GM18520 (cell line): ENCODE results near the gene MINDY4.
A peak's percentile ranks its signal among the peaks of the same experiment; 100 is the strongest.

Experiments used
- ATAC-seq: cut with Tn5 transposase; IDR thresholded peaks from one replicate; pipeline ENCODE4 v1.9.1; 2021; ENCODE audit not compliant: unreplicated experiment

The MINDY4 gene

DNA sequence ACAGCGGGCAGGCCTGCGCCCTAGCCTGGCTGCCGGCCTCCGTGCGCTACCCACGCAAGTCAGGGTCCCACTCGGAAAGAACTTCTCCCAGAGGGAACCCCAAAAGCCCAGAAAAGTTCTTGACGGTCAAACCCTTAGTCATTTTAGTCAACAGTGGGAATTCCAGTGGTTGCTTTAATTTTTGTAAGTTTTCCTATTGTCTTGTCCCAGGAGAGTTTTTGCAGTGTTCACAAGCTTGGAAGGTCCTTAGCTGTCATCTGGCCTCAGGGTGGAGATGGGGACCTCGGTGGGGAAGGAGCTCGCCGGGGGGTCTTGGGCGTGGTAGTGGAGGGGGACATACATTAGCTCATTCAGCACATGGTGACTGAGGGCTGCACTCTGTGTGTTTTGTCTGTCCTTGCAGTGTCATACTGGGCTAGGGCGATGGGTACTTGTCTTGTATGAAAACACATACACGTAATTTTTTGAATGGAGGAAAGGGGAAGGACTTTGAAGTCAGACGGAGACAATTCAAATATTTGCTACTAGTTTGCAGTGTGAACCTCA is 736 bp downstream of the MINDY4 start:
- no peak for ATAC-seq

DNA sequence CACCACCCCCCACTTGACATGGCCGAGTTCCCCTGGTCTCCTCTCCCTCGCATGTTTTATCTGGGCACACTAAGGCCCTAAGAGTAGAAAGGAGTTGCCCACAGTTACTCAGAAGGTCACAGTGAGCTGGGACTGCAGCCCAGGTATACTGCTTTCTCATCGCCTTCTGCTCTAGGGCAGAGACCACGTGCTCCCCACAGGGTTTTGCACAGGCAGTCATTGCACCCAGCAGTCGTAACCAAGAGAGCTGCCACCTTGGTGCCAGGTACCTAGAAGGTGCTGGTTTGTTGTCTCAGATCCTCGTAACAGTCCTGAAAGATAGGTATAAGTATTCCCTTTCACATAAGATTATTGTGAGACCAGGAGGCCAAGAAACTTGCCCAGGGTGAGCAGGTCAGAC is 1.8 kb downstream of the MINDY4 start:
- no peak for ATAC-seq

DNA sequence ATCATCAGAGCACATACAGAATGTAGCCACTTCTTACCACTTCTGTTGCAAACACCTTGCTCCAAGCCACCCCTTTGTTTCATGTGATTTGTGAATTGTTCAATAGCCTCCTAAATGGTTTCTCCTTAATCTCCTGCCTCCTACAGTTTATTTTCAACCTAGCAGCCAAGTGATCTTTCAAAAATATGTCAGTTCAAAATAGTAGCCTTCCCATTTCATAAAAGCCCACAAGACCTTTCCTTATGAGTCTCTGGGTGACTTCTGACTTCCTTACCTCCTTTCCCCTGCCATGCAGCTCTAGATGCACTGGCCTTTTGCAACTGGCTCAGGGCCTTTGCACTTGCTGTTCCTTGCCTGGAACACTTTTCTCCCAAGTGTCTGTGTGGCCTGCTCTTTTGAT is 4.8 kb downstream of the MINDY4 start:
- ATAC-seq, result no peak

DNA sequence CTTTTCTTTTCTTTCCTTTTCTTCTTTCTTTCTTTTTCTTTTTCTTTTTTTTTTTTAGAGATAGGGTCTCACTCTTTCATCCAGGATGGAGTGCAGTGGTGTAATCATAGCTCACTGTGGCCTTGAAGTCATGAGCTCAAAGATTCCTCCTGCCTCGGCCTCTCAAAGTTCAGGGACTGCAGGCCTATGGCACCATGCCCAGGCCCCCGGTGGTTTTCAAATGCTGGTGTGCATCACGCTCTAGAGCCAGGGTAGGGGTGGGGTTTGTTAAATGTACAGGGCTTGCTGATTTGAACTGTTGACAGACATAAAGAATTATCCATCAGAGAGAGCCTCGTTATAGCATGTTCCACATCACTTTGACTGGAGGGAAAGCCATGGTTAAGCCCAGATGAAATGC is 5.8 kb downstream of the MINDY4 start:
- no peak for ATAC-seq

DNA sequence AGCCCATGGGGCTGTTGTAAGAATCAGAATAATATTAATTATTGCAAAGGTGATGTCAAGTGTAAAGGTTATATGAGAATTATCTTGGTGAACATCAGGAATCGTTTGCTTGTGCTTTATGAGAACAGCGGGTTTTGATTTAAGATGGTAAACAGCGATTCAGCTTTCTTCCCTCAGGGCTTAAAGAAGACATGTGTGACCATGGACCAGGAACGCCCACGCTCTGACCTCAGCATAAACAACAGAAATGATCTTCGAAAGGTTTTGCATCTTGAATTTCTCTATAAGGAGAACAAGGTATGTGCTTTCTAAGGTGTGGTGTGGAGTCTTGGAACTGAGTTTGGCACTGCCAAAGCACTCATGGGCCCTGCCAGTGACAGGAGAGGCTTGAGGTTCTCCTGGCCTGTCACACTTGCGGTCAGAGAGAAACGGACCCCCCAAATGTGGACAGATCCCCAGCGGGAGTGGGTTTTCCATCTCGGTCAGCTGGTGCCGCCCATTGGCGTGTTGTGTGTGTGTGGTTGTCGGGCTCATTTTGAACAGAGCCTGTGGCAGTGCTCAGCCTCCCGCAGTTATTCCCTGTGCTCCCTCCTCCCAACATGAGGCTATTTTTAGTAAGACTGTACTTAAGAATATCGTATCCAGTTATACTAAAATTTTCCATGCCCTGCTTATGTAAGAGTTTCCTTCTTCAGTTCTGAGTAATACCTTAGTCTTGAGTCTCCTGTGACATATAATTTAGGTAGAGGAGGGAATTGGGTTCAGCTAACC is 7.2 kb downstream of the MINDY4 start:
- ATAC-seq, result no peak

DNA sequence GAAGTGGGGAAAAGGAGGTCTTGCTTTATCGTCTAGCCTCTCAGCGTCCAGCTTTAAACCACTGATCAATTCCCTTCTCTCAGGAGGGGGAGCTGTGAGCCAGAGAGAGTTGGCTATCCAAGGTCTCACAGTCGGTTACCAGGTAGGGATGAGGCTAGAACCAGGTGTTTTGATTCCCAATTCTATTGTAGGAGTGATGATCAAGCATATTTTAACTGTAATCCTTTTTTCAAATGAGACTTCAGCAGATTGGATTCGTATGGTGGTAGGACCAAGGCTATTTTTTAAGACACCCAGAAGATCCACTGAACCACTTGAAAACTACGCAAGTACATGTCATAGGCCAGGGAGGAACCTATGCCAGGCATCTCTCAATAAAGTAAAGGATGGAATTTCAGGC is 8.4 kb downstream of the MINDY4 start:
- ATAC-seq, result no peak

DNA sequence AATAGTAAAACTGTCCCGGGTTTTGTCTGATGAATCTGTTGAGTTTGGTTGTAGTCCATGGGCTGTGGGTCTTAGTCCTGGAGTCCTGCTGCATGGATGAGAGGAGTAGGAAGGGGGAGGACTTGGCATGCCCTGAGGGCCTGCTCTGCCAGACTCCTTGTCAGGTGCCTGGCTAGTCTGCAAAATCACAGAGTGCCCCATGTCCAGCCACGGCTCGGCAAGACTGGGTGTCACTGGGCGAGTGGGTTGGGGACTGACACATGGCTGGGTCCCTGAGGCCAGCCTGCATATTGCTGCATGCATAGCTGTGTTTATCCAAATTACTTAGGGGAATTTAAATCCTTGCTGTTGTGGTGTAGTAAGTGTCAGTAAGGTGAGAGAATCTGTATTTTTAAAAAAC is 9.7 kb downstream of the MINDY4 start:
- ATAC-seq, result no peak

DNA sequence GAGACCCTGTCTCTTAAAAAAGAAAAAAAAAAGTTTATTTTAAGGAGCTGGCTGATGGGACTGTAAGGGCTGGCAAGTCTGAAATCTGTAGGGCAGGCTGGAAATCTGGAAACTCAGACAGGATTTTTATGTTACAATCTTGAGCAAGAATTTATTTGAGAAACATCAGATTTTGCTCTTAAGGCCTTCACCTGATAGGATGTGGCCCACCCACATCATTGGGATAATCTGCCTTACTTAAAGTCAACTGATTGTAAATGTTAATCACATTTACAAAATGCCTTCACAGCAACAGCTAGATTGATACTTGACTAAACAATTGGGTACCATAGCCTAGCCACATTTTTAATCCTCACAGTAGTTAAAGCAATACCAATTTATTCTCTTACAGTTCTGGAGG is 11.5 kb downstream of the MINDY4 start:
- ATAC-seq, result no peak

DNA sequence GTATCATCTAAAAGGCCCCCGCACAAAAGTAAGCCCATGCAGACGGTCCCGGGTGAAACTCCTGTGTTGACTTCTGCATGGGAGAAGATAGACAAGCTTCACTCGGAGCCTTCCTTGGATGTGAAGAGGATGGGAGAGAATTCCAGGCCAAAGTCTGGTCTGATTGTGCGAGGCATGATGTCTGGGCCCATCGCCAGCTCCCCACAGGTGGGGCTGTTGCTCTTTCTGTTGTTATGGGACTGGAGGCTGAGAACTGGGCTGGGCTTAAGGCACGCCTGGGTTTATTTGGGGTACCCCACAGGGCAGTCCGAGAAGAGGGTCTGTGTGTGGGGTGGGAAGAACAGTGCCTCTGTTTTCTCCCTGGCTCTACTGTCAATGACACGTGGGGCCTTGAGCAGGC is 14.6 kb downstream of the MINDY4 start:
- ATAC-seq, result no peak

DNA sequence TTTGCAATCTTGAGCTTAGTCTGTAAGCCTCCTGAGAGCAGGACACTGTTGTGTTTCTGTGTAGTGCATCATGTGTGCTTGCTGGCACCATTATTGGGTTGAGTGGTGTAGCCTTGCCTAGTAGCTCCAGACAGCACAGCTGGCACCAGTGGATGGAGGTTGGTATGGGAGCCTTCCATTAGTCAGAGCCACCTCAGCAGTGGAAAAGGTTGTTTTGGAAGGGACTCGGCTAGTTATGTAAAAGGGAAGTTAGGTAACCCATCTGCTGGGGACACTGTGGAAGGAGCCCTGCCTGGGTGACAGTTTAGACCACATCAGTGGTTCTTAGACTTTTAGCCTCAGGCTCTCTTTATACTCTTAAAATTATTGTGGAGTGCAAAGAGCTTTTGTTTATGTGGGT is 16.3 kb downstream of the MINDY4 start:
- no peak for ATAC-seq

DNA sequence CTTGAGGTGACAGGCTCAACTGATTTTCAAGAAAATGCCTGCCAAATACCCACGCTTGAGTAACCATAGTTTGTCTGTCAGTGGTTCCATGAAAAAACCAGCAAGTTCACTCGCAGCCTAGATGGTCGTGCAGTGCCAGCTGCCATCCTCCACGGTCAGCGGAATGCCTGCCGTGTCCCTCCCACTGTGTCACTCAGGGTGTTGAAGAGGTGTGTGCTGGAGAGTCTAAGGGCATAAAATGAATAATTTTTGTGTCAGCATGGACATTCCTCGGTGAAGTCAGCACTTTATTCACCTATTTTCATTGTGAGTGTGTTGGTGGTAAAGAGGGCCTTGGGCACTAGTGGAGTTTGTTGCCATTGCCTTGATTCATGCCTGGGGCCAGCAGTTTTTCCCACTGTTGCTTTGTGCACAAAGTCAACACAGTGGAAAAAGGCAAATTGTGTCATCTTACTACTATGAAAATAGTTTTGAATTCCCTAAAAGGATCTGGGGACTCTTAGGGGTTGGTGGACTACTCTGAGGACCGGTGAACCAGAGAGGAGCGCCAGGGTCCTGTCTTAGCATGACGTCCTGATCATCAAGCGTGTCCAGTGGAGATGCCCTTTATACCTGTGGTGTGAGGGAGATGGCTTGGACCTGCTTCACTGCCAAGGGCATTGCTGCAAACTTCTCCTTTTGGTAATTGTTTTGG is 17.6 kb downstream of the MINDY4 start:
- no peak for ATAC-seq

DNA sequence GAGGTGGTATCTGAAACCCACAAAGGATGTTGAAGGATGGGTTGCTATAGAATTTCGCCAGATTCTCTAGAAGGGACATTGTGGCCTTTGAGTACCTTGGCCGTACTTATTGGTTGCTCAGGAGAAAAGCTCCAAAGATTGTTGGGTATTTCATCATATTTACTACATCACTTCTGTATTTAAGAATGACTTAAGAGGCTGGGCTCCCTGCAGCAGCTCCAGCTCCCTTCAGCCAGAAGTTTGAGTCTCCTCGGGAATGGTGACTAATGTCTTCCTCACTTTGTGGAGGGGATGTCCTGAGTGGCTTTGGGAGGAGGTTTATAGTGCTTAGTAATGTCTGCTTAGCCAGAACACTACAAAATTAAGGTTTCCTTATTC is 18.1 kb downstream of the MINDY4 start:
- no peak for ATAC-seq

DNA sequence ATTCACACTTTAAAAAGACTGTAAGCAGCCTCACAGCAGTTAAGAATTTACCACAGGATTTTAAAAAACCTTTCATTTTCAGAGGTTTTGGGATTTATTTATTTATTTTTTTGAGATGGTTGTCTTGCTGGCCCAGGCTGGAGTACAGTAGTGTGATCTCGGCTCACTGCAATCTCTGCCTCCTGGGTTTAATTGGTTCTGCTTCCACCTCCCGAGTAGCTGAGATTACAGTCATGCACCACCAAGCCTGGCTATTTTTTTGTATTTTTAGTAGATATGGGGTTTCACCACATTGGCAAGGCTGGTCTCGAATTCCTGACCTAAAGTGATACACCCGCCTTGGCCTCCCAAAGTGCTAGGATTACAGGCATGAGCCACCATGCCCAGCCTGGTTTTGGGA is 19.1 kb downstream of the MINDY4 start:
- no peak for ATAC-seq

DNA sequence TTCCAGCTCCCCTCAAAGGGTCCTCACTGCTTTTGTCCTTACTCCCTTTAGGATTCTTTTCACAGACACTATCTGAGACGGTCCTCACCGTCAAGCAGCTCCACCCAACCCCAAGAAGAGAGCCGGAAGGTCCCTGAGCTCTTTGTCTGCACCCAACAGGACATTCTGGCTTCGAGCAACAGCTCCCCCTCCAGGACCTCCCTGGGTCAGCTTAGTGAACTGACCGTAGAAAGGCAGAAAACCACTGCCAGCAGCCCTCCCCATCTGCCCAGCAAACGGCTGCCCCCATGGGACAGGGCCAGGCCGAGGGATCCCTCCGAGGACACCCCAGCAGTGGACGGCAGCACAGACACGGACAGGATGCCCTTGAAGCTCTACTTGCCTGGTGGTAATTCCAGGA is 19.9 kb downstream of the MINDY4 start:
- ATAC-seq, result no peak

DNA sequence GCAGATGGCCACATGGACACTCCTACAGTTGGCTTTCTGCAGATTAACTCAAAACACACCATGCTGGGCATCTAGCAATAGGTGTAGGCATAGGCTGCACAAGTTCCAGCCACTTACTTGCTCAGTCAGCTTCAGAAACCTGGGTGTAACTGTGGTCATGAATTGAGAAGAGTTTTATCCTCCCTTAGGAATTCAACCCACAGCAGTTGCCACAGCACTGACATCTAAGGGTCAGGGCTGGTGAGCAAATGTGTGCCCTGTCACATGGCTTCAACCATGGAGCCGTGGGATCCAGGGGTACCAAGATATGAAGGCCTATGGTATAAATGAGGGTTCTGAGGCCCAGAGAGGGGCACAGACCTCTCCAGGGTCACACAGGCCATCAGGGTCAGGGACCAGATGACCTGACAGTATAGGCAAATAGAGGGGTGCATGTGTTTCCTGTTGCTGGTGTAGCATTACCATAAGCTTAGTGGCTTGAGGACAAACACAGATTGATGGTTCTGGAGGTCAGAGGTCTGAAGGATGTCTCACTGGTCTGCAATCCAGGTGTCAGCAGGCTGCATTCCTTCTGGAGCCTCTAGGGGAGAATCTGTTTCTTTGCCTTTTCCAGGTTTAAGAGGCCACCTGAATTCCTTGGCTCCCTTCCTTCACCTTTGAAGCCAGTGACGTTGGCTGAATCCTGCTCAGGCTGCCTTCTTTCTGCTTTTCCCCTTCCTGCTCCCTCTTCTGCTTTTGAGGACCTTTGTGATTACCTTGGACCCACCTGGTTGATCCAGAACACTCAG is 24.1 kb downstream of the MINDY4 start:
- ATAC-seq, result no peak

DNA sequence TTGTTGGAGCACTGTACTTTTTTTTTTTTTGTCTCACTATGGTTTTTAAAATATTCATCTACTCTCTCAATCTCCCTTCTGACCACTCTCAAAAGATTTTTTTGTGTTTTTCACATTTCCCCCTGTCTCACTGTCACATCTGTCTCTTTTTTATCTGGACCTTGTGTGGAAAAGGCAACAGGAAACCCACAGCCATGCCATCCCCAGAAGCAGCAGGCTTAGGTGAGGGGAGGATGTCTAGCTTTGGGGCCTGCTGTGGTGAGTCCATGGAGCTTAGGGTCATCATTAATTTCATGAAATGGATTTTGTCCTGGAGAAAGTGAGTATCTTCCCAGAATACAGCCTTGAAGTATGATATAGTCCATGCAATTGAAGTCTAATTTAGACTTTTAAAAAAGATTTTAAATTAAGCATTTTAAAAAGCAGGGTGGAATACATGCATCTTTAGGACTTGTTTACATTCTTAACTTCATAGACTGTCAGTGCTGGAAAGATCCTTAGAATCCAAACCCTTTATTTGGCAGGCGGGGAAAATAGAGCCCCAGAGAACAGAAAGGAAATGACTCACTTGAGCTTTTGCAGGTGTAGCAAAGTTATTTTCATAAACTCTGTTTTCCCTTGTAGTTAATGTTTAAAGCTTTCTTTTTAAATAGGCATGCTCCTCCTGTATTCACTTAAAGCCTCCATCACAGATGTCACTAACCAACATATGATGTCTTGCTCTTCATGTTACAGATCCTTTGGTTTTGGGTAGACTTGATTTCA is 25.1 kb downstream of the MINDY4 start:
- no peak for ATAC-seq

DNA sequence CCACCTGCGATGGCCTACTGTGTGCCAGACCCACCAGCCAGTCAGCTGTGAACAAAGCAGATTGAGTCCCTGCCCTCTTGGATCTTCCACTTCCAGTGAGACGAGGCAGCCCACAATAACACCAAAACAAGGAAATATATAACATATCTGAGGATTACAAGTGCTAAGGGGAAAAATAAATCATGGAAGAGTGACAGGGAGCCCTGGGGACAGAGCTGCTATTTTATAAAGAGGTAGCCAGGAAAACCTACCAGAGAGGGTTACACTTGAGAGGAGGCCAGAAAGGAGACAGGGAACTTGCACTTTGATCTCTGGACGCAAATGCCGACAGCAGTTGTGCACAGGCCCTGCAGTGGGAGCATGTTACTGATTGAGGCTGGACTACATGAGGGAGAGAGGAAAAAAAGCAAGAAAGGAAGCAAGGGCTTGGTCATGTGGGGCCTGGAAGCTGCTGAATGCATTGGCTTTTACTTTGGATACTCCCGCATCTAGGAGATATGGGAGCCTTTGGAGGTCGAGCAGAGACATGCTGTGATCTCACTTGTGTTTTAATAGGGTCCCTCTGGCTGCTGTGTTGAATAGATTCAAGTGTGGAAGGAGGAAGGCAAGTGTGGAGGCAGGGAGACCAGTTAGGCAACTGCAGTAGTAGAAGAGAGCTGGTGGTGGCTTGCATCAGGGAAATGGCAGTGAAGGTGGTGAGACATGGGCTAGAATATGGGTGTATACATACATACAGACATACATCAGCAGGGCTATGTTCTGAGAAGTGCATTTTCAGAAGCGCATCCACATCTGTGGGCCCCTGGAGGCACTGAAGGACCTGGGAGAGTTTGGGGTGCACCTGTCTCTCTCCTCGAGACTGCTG is 26.2 kb downstream of the MINDY4 start:
- no peak for ATAC-seq

DNA sequence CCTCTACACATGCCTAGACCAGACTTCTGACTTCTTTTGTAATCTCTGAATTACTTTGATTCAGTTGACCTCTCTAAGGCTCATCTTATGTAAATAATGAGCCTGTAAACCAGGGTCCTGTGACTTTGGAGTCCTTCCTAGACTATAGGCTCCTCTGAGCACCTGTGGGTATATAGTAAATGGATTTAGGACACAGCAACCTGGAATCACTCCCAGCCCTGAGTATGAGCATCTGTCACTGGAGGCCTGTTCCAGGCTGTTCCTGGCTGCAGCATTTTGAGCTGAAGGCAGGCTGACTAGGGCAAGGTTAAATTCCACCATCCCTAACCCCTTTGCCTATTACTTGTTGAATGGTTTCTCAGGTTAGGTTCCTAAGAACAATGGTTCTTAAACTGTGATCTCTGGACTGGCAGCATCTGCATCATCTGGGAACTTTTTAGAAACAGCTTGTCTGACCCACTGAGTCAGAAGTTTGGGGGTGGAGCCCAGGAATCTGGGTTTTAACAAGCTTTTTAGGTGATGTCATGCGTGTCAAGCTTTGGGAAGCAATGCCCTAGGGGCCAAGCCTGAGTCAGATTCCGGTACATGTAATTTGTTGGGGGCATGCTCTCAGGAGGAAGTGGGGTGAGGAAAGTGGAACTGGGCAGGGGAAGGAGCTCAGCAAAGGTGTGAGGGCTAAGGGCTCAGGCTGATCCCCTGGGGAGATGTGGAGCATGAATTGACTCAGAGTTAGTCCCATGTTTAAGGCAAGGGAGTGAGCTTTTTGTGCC is 28.2 kb downstream of the MINDY4 start:
- ATAC-seq, result peak; percentile 71

DNA sequence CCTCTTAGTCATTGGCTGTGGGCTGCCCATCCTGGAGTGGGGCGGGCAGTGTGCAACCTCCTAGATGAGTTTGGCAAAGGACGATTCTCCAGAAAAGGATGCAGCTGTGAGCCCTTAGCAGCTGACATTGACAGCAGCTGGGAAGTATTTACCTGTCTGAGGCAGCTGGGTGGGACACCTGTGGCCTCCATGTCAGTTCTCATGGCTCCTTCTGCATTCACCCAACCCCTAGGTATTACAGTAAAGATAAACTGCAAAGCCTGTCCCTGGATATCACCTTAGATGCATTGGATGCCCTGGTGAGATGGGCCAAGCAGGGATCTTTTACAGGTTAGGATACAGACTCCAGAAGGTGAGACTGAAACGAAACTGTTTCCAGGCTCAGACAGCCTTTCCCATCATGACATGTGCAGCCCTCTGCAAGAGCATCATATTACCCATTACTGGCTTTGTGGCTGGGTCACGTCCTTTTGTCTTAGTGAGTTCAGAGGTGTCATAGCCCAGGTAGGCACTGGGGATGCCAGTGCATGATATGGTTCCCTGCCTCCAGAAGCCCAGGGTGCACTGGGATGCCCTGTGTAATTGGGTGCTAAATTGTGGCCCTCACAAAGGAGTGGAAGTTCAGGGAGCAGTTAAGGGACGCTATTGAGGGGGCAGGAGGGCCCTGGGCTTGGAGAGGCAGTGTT is 28.9 kb downstream of the MINDY4 start:
- no peak for ATAC-seq
